HL-60/S4 (cell line): ENCODE measurements around the gene RAD18.

ENCODE experiments used
- in situ Hi-C: fragments of 300-500 bp; cut with MboI; formaldehyde crosslinking; loops from 2 replicates; pipeline ENCODE4 v1.14.3; 2022; ENCODE audit warnings: low sequenced_read_pairs

The RAD18 gene

GRCh38 chr3:8966150-8966819 lies 3.0 kb upstream of the RAD18 start:
- in situ Hi-C loops = no loop called here

- in situ Hi-C loops = no loop called here
Observed at GRCh38 chr3:8964436-8965370, 1.4 kb upstream of the RAD18 start.

- in situ Hi-C loops = no loop called here
Observed at GRCh38 chr3:8962226-8962861, 928 bp downstream of the RAD18 start.

- in situ Hi-C loops = no loop called here
Observed at GRCh38 chr3:8959668-8960067, 3.6 kb downstream of the RAD18 start.

GRCh38 chr3:8954938-8955763 lies 8.1 kb downstream of the RAD18 start:
- in situ Hi-C loops = no loop called here

GRCh38 chr3:8953313-8953712 lies 10.0 kb downstream of the RAD18 start:
- in situ Hi-C loops = no loop called here

GRCh38 chr3:8952130-8952529 lies 11.1 kb downstream of the RAD18 start:
- in situ Hi-C loops = no loop called here

GRCh38 chr3:8945890-8946600 lies 17.2 kb downstream of the RAD18 start:
- in situ Hi-C loops = no loop called here

GRCh38 chr3:8942746-8943488 lies 20.4 kb downstream of the RAD18 start:
- in situ Hi-C loops = no loop called here

GRCh38 chr3:8942115-8942514 lies 21.2 kb downstream of the RAD18 start:
- in situ Hi-C loops = no loop called here

- in situ Hi-C loops = no loop called here
Observed at GRCh38 chr3:8938021-8938420, 25.3 kb downstream of the RAD18 start.

GRCh38 chr3:8937064-8938020 lies 25.9 kb downstream of the RAD18 start:
- in situ Hi-C loops = no loop called here

GRCh38 chr3:8932507-8932906 lies 30.8 kb downstream of the RAD18 start:
- in situ Hi-C loops = no loop called here

GRCh38 chr3:8931342-8931741 lies 31.9 kb downstream of the RAD18 start:
- in situ Hi-C loops = no loop called here

GRCh38 chr3:8929860-8930259 lies 33.4 kb downstream of the RAD18 start:
- in situ Hi-C loops = no loop called here

GRCh38 chr3:8914491-8914890 lies 48.8 kb downstream of the RAD18 start:
- in situ Hi-C loops = no loop called here

GRCh38 chr3:8911781-8912180 lies 51.5 kb downstream of the RAD18 start:
- in situ Hi-C loops = no loop called here

- in situ Hi-C loops = no loop called here
Observed at GRCh38 chr3:8909160-8909559, 54.1 kb downstream of the RAD18 start.
